Mesothelial cell of epicardium (in vitro differentiated cells): ENCODE results near the gene PCSK2. TPM values are rescaled to one million over a fixed set of nuclear protein-coding genes. Genes with fewer than 3 reads are reported as not detected.

Experiments
- DNase-seq, 2 experiments: peaks; one replicate each; pipeline ENCODE4 v3.0.0; 2021; ENCODE audit warnings: low spot score in 2 of 2; ENCODE audit not compliant: unreplicated experiment in 2 of 2
- H3K27ac Mint-ChIP-seq: 2 replicates; pipeline ENCODE4 v1.8.0; 2021; ENCODE audit warnings: mixed read lengths
- H3K27me3 Mint-ChIP-seq: 2 replicates; pipeline ENCODE4 v1.8.0; 2021; ENCODE audit warnings: low read depth, mixed read lengths
- H3K36me3 Mint-ChIP-seq: 2 replicates; pipeline ENCODE4 v1.8.0; 2021; ENCODE audit warnings: mixed read lengths
- H3K4me1 Mint-ChIP-seq: 2 replicates; pipeline ENCODE4 v1.8.0; 2021; ENCODE audit warnings: mixed read lengths
- H3K4me3 Mint-ChIP-seq: 2 replicates; pipeline ENCODE4 v1.8.0; 2021; ENCODE audit warnings: mild to moderate bottlenecking, moderate library complexity, mixed read lengths
- H3K9me3 Mint-ChIP-seq: 2 replicates; pipeline ENCODE4 v1.8.0; 2021; ENCODE audit warnings: mixed read lengths
- CTCF ChIP-seq: fragments of 200-600 bp; sonication (generic); IDR thresholded peaks from one replicate; pipeline ENCODE4 v1.5.0; 2021; ENCODE audit warnings: antibody characterized with exemption; ENCODE audit not compliant: unreplicated experiment
- total RNA-seq: library from RNA; stranded (reverse); gene quantifications from 3 replicates; pipeline ENCODE4 v1.2.1, GENCODE V29; 2021

The PCSK2 gene
- total RNA-seq, 1 donor from 2014 or later = 0.38 TPM

- DNase-seq = no peak
- TF ChIP-seq CTCF = no peak
- Mint-ChIP-seq H3K27me3 (peaks cover 54% of the 10 kb centered on the region), H3K4me3 (no peak overlapping the region), H3K27ac (no peak overlapping the region), H3K4me1 (no peaks in the 10 kb centered on the region), H3K9me3 (no peaks in the 10 kb centered on the region), H3K36me3 (no peaks in the 10 kb centered on the region)
Measured at GRCh38 chr20:17385798-17386197, 159.0 kb downstream of the PCSK2 start.

GRCh38 chr20:17390655-17391054 is 163.8 kb downstream of the PCSK2 start:
- no peaks in the 10 kb centered on the region for H3K9me3 Mint-ChIP-seq
- H3K4me1 Mint-ChIP-seq = peaks cover 6% of the 10 kb centered on the region
- TF ChIP-seq CTCF = no peak
- no peaks in the 10 kb centered on the region for H3K36me3 Mint-ChIP-seq
- H3K27me3 Mint-ChIP-seq = peaks cover 35% of the 10 kb centered on the region
- no peak overlapping the region for H3K4me3 Mint-ChIP-seq
- no peak for DNase-seq
- H3K27ac Mint-ChIP-seq = no peak overlapping the region

- Mint-ChIP-seq H3K4me3 (no peak overlapping the region), H3K4me1 (peaks cover 6% of the 10 kb centered on the region), H3K36me3 (no peaks in the 10 kb centered on the region), H3K27ac (no peak overlapping the region), H3K9me3 (no peaks in the 10 kb centered on the region), H3K27me3 (peaks cover 36% of the 10 kb centered on the region)
- no peak for TF ChIP-seq CTCF
- DNase-seq = no peak
Measured at GRCh38 chr20:17391127-17391771, 164.4 kb downstream of the PCSK2 start.

- H3K4me3 Mint-ChIP-seq = no peak overlapping the region
- peaks cover 6% of the 10 kb centered on the region for H3K4me1 Mint-ChIP-seq
- no peak overlapping the region for H3K27ac Mint-ChIP-seq
- peaks cover 18% of the 10 kb centered on the region for H3K27me3 Mint-ChIP-seq
- DNase-seq = no peak
- TF ChIP-seq CTCF = no peak
- H3K36me3 Mint-ChIP-seq = no peaks in the 10 kb centered on the region
- no peaks in the 10 kb centered on the region for H3K9me3 Mint-ChIP-seq
Measured at GRCh38 chr20:17394411-17394810, 167.6 kb downstream of the PCSK2 start.

GRCh38 chr20:17395729-17396128 is 168.9 kb downstream of the PCSK2 start:
- Mint-ChIP-seq H3K4me1 (peaks cover 6% of the 10 kb centered on the region), H3K36me3 (no peaks in the 10 kb centered on the region), H3K9me3 (no peaks in the 10 kb centered on the region), H3K4me3 (no peak overlapping the region), H3K27ac (no peak overlapping the region), H3K27me3 (peaks cover 12% of the 10 kb centered on the region)
- no peak for TF ChIP-seq CTCF
- DNase-seq = no peak
